PC-3 (cell line): Measurements from ENCODE around the gene NUAK1.

Experiments used
- EZH2 ChIP-seq: fragments of 300-600 bp; sonication (generic); IDR thresholded peaks from one replicate; pipeline ENCODE4 v1.6.1; 2017; ENCODE audit warnings: antibody characterized with exemption, mild to moderate bottlenecking, low read length; ENCODE audit not compliant: unreplicated experiment
- EZH2phosphoT487 ChIP-seq: fragments of 300-600 bp; sonication (generic); IDR thresholded peaks from 2 replicates; pipeline ENCODE4 v1.6.1; 2018; ENCODE audit warnings: mild to moderate bottlenecking, antibody characterized with exemption, low read length, borderline replicate concordance

DNA sequence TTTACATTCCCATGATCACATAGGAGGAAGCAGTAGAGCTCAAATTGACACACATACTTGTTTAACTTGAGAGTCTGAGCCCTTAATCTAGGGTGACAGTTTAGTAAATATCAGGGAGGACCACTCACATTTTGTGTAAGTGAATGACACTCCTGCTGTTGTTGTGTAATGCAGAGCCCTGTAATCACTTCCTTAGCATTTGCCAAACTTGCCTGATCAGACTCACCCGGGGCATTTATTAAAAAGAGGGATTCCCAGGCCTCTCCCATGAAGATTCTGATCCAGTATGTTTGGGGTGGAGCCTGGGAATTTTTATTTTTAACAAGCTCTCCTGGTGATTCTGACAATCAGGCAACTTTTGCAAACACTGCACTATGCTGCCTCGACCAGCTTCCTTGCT, 119.6 kb downstream of the NUAK1 start:
- TF ChIP-seq EZH2phosphoT487 (no peak), EZH2 (no peak)
